Esophagus squamous epithelium (tissue), 4 donors: ENCODE results near the gene HM13.

ENCODE experiments used
- POLR2A ChIP-seq, 4 donors: fragments of 450-650 bp; IDR thresholded peaks; one replicate each; pipeline ENCODE4 v1.6.1; 2017; ENCODE audit warnings: antibody characterized with exemption in 4 of 4, mild to moderate bottlenecking in 4 of 4, moderate library complexity in 3 of 4
- TF ChIP-seq, protein P1 (sequence below), 6 experiments: fragments of 450-650 bp in 4 of 6; fragments of 200-600 bp in 2 of 6; sonication (generic) in 2 of 6; IDR thresholded peaks; one replicate each; pipeline ENCODE4 v1.5.1; 2016 to 2019; ENCODE audit warnings: antibody characterized with exemption in 6 of 6, mild to moderate bottlenecking in 4 of 6, moderate library complexity in 4 of 6

DNA sequence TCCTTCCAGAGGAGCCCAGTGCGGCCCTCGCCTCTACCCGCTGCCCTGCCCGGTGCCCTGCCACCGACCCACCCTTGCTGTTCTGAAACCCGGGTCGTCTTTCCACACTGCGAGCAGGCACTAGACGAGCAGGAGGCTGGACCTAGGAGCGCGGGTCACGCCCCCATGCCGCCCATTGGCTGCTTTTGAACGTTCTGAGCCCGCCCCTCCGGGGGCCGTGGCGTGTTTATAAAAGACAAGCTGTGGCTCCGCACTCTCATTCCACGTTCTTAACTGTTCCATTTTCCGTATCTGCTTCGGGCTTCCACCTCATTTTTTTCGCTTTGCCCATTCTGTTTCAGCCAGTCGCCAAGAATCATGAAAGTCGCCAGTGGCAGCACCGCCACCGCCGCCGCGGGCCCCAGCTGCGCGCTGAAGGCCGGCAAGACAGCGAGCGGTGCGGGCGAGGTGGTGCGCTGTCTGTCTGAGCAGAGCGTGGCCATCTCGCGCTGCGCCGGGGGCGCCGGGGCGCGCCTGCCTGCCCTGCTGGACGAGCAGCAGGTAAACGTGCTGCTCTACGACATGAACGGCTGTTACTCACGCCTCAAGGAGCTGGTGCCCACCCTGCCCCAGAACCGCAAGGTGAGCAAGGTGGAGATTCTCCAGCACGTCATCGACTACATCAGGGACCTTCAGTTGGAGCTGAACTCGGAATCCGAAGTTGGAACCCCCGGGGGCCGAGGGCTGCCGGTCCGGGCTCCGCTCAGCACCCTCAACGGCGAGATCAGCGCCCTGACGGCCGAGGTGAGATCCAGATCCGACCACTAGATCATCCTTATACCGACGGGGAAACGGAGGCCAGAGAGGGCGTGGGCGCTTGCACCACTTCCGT is 91.0 kb downstream of the HM13 start, which contains the start of gene ID1:
- TF ChIP-seq, protein P1, sequence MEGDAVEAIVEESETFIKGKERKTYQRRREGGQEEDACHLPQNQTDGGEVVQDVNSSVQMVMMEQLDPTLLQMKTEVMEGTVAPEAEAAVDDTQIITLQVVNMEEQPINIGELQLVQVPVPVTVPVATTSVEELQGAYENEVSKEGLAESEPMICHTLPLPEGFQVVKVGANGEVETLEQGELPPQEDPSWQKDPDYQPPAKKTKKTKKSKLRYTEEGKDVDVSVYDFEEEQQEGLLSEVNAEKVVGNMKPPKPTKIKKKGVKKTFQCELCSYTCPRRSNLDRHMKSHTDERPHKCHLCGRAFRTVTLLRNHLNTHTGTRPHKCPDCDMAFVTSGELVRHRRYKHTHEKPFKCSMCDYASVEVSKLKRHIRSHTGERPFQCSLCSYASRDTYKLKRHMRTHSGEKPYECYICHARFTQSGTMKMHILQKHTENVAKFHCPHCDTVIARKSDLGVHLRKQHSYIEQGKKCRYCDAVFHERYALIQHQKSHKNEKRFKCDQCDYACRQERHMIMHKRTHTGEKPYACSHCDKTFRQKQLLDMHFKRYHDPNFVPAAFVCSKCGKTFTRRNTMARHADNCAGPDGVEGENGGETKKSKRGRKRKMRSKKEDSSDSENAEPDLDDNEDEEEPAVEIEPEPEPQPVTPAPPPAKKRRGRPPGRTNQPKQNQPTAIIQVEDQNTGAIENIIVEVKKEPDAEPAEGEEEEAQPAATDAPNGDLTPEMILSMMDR (IDR thresholded peaks at IDR 0.05), result no peak
- TF ChIP-seq POLR2A (IDR thresholded peaks at IDR 0.05), result peak; percentile 69 to 96 (median 80)
